Uterus (tissue), 4 donors: ENCODE results near the gene CBX1. TPM values are rescaled to one million over a fixed set of nuclear protein-coding genes. Genes with fewer than 3 reads are reported as not detected.

Experiments
- DNase-seq, 2 donors: peaks; one replicate each; pipeline ENCODE4 v3.0.0-alpha.2; 2019 to 2020
- H3K27ac ChIP-seq, 2 donors: fragments of 200-600 bp; sonication (generic); 1 replicate in 1 of 2; 2 replicates in 1 of 2; pipeline ENCODE4 v1.5.1; 2016 to 2018
- H3K27me3 ChIP-seq, 2 donors: fragments of 200-600 bp; sonication (generic); one replicate each; pipeline ENCODE4 v1.5.1; 2018 to 2019; ENCODE audit warnings: control low read depth in 1 of 2
- H3K36me3 ChIP-seq, 2 donors: fragments of 200-600 bp; sonication (generic); one replicate each; pipeline ENCODE4 v1.5.1; 2019; ENCODE audit warnings: control low read depth in 1 of 2
- H3K4me1 ChIP-seq, 2 donors: fragments of 200-600 bp; sonication (generic); one replicate each; pipeline ENCODE4 v1.5.1; 2018 to 2019; ENCODE audit warnings: control low read depth in 1 of 2
- H3K4me3 ChIP-seq, 2 donors: fragments of 200-600 bp; sonication (generic); 1 replicate in 1 of 2; 2 replicates in 1 of 2; pipeline ENCODE4 v1.5.1; 2018 to 2019; ENCODE audit warnings: mild to moderate bottlenecking in 1 of 2
- H3K9me3 ChIP-seq, 2 donors: fragments of 200-600 bp; sonication (generic); one replicate each; pipeline ENCODE4 v1.5.1; 2019; ENCODE audit warnings: control low read depth in 1 of 2
- POLR2A ChIP-seq, 2 donors: fragments of 450-650 bp; IDR thresholded peaks; one replicate each; pipeline ENCODE4 v1.6.1; 2016; ENCODE audit warnings: antibody characterized with exemption in 2 of 2, mild to moderate bottlenecking in 1 of 2, moderate library complexity in 1 of 2
- intact Hi-C: fragments of 100-400 bp; cut with DNase I; formaldehyde crosslinking; loops from one replicate; pipeline ENCODE4 v1.15.1; 2023; ENCODE audit warnings: low total_unique reads
- microRNA counts, 2 donors: library from miRNA; unstranded; fragments of <30 nt; microRNA quantifications; one replicate each; lab custom pipeline; 2016 to 2017
- microRNA-seq: library from miRNA; unstranded; fragments of <30 nt; microRNA quantifications from one replicate; pipeline ENCODE4, GENCODE V29; 2016; ENCODE audit warnings: borderline microRNAs expressed, borderline replicate concordance
- small RNA-seq: library from RNA; depleted of rRNA; stranded (forward); fragments of <200 nt; gene quantifications from one replicate; pipeline ENCODE3, GENCODE V24; 2016
- total RNA-seq, 4 donors: library from RNA; depleted of rRNA in 3 of 4; stranded (reverse); fragments of >200 nt in 3 of 4; gene quantifications; one replicate each; pipeline versions ENCODE4 v1.1.0 to v1.2.4, GENCODE V29; 2014 to 2023
- TF ChIP-seq, protein P1 (sequence below), 4 experiments: fragments of 200-600 bp in 2 of 4; fragments of 450-650 bp in 2 of 4; sonication (generic) in 2 of 4; IDR thresholded peaks; one replicate each; pipeline ENCODE4 v1.5.1; 2016 to 2019; ENCODE audit warnings: antibody characterized with exemption in 4 of 4, mild to moderate bottlenecking in 2 of 4, moderate library complexity in 1 of 4
- donor health status: DM: yes; HTN: yes; CAD: no.

CBX1 gene
- total RNA-seq, 4 donors from 2014 or later: 47.1 to 132 (median 81.3) TPM

DNA sequence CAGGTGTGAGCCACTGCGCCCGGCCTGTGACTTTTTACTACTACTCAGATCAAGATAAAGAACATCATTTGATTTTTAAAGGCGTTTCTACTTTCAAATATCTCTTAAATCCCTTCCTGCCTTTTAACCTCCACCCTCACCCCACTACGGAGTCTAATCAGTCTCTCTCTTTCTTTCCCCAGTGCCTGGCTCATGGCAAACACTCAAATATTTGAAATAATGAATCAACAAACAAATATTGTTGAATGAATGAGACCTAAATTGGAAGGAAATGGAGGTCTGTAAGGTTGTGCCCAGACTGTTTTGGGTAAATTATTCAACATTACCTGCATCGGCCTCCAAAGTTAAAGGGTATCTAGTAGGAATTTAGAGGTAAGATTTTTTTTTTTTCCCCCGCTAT, 78.4 kb downstream of the CBX1 start:
- Histone ChIP-seq H3K4me1 (peaks cover 6 to 31% of the 10 kb centered on the region in 2 donors), H3K27ac (no peak overlapping the region), H3K27me3 (peaks cover 7 to 9% of the 10 kb centered on the region in 2 donors), H3K9me3 (no peaks in the 10 kb centered on the region), H3K4me3 (no peak overlapping the region), H3K36me3 (no peaks in the 10 kb centered on the region)
- intact Hi-C loops: no loop called here
- no peak for DNase-seq
- TF ChIP-seq, protein P1, sequence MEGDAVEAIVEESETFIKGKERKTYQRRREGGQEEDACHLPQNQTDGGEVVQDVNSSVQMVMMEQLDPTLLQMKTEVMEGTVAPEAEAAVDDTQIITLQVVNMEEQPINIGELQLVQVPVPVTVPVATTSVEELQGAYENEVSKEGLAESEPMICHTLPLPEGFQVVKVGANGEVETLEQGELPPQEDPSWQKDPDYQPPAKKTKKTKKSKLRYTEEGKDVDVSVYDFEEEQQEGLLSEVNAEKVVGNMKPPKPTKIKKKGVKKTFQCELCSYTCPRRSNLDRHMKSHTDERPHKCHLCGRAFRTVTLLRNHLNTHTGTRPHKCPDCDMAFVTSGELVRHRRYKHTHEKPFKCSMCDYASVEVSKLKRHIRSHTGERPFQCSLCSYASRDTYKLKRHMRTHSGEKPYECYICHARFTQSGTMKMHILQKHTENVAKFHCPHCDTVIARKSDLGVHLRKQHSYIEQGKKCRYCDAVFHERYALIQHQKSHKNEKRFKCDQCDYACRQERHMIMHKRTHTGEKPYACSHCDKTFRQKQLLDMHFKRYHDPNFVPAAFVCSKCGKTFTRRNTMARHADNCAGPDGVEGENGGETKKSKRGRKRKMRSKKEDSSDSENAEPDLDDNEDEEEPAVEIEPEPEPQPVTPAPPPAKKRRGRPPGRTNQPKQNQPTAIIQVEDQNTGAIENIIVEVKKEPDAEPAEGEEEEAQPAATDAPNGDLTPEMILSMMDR (IDR thresholded peaks at IDR 0.05): no peak
- TF ChIP-seq POLR2A (IDR thresholded peaks at IDR 0.05): no peak

- no peak for TF ChIP-seq POLR2A (IDR thresholded peaks at IDR 0.05)
- peaks cover 6 to 31% of the 10 kb centered on the region in 2 donors for H3K4me1 ChIP-seq
- intact Hi-C loops: no loop called here
Observed at GRCh38 chr17:48021934-48022333, 79.3 kb downstream of the CBX1 start.

More at GRCh38 chr17:48021934-48022333, 79.3 kb downstream of the CBX1 start:
- no peaks in the 10 kb centered on the region for H3K9me3 ChIP-seq
- no peaks in the 10 kb centered on the region for H3K36me3 ChIP-seq
- no peak for DNase-seq
- H3K27me3 ChIP-seq: peaks cover 7 to 9% of the 10 kb centered on the region in 2 donors
- H3K4me3 ChIP-seq: no peak overlapping the region
- H3K27ac ChIP-seq: no peak overlapping the region

MicroRNAs within 50 kb of the gene (microRNA counts, 767-probe panel; counts per million panel counts)
- 4,206 to 4,492 counts per million in 2 donors for microRNA hsa-miR-152 (lab: Ali Mortazavi, UCI)

Small RNA genes within 50 kb of the gene (microRNA-seq; reads per million reads assigned to microRNA genes)
- gene MIR152: 645 reads per million, percentile 78 among the genes with 10 or more reads in this experiment

Small RNA genes within 50 kb of the gene (small RNA-seq; reads per million reads assigned to genes)
- gene AC004477.2: not detected
- gene MIR152: 25.9 reads per million, percentile 92 among the genes with 10 or more reads in this experiment
- gene RNU6-1201P: not detected

Other genes starting within 250 kb of the CBX1 start
- 10 to 100 TPM in 1 of 4 donors, 1 to 10 TPM in 2, under 1 TPM in 1; 0.88 to 18.7 (median 1.3) TPM for gene SP2, start 205.2 kb downstream of the CBX1 start, total RNA-seq
- gene PNPO, start 159.9 kb downstream of the CBX1 start, total RNA-seq: 10 to 100 TPM; 16.7 to 29.4 (median 17.4) TPM
- 1 to 10 TPM in 1 of 4 donors, under 1 TPM in 1, not detected in 2; 0.29 to 2.0 TPM for gene PRR15L, start 143.6 kb downstream of the CBX1 start, total RNA-seq
- gene CDK5RAP3, start 130.4 kb downstream of the CBX1 start, total RNA-seq: 100 to 1,000 TPM; 118 to 180 (median 146) TPM
- 10 to 100 TPM; 12.9 to 82.7 (median 35.3) TPM for gene COPZ2, start 63.7 kb downstream of the CBX1 start, total RNA-seq
- 100 to 1,000 TPM in 2 of 4 donors, 10 to 100 TPM in 2; 85.6 to 323 (median 176) TPM for gene NFE2L1, start 53.1 kb downstream of the CBX1 start, total RNA-seq
- gene SNX11, start 6.3 kb upstream of the CBX1 start, total RNA-seq: 10 to 100 TPM in 3 of 4 donors, under 1 TPM in 1; 0.77 to 20.6 (median 14.8) TPM